ENCODE results near the gene NAV3.

NAV3 gene

GRCh38 chr12:77847060-77847541, 16.4 kb downstream of the NAV3 start:
- no peak for DNase-seq

- DNase-seq = no peak
Measured at GRCh38 chr12:77847680-77848431, 17.2 kb downstream of the NAV3 start.

DNA sequence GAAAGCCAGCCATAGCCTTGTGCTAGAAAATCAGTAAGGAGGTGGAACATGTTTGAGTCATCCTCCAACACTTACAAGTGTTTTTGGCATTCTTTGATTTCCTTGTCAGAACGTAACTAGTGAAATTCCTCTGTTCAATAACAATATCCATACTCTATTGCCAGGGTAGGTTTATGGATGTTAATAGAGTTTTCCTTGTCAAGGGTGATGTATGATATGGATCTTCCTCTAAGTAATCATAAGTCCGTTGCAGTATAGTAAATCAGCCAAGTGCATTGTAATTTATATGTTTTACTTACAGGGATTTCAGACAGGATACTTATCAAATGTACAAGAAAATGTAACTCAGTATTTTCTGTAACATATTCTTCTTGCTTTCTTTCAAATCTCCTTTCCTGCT, 19.4 kb downstream of the NAV3 start:
- DNase-seq = no peak

DNA sequence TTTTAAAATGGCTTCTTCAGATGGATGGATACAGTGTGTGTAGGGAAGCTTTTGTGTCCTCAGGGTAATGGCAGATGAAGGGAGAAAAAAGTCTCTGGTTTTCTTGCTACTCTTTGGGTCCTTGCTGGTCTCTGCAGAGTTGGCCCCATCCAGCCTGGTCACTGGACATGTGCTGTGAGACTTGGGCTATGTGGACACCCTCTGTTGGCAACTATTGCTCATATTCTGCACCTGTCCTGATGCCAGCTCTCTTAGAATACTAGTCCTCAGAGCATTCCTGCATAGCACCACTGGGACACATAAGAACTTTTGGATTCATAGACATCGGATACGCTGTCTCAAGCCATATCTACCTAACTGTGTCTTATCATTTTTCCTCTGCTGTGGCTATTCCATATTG, 20.0 kb downstream of the NAV3 start:
- no peak for DNase-seq

- no peak for DNase-seq
Measured at GRCh38 chr12:77855548-77855947, 24.9 kb downstream of the NAV3 start.

- no peak for DNase-seq
Measured at GRCh38 chr12:77861317-77861716, 30.6 kb downstream of the NAV3 start.

DNA sequence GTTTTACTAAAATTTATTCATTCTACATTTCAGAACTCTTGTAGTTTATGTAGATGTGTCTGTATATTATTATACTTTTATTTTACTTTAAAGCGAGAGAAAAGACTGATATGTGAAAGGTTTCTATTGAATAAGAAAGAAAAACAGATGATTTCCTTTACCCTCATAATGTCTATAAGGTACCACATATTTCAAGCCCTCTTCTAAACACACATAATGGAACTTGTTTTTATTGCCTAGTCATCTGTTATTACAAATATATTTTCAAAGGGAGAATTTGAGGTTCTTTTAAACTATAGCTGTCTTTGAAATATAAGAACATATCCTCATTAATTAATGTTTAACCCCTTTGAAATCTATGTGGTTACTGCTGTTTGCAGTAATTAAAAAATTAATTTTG, 34.5 kb downstream of the NAV3 start:
- DNase-seq = no peak

GRCh38 chr12:77878901-77879300, 48.2 kb downstream of the NAV3 start:
- no peak for DNase-seq

DNA sequence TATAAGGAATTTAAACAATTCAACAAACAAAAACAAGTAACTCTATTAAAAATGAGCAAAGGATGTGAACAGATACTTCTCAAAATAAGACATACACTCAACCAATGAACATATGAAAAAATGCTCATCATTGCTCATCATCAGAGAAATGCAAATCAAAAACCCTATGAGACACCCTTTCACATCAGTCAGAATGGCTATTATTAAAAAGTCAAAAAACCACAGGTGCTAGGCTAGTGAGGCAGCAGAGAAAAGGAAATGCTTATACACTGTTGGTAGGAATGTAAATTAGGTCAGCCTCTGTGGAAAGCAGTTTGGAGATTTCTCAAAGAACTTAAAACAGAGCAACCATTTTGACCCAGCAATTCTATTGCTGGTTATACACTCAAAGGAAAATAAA, 52.0 kb downstream of the NAV3 start:
- no peak for DNase-seq

DNA sequence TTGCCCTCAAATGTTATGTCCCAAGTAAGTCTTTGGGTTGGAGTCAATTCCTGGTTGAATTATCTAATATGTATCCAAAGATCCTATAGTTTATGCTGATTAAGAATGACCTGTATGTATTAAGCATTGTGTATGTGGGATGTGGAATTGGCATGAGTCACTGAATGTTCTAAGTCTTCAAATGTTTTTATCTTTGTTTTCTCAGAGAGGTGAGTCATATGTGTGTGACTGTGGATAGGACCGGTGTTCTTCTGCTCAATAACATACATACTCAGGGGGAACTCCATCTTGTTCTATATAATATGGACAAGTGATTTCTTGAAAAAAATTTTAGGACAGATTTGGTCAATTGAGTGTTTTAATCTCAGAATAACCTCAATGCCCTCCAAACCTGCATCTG, 57.9 kb downstream of the NAV3 start:
- no peak for DNase-seq

DNA sequence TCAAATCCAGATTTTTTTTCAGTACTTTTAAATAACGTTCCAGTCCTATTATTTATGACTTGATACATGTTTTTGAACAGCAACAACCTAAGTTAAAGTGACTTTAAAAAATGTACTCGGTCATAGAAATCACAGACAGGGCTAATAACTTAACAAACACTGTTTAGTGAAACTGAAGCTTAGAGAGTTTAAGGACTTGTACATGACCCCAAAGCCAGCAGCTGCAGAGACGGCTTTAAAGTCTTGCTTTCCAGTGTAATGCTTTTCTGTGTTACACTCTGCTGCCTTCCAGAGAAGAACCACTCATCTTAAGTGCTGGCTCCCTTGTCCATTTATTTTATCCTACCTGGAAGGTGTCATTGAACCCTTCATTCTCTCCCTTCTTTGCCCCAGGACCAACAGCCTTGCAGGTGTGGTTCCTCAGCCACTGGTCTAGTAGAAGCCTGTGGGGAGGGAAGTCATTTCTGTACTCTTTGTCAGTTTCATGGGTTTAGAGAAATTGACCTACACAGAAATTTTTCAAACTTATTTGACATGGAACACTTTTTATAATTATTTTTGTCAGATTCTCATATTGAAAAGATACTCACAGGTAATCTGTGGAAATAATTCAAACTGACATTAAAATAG, 60.9 kb downstream of the NAV3 start:
- no peak for DNase-seq

- DNase-seq = no peak
Measured at GRCh38 chr12:77893918-77894317, 63.2 kb downstream of the NAV3 start.

DNA sequence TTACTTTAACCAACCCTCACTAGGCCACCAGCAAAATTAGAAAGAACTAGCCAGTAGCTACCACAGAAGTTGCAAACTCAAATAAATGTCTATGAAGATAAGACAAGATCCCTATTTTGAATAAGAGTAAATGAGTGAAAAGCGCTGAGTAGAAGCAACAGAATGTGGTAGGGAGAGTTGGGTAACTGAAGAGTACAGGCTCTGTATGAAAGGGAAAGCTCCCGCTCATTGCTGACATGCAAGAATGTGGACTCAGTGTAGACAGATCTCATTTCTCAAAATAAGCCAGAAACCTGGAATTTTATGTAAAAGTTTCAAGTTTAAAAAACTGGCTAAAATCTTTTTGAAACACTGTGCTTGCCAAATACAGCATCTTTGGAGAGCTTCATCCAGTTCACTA, 63.9 kb downstream of the NAV3 start:
- no peak for DNase-seq

GRCh38 chr12:77895699-77896098, 65.0 kb downstream of the NAV3 start:
- no peak for DNase-seq

DNA sequence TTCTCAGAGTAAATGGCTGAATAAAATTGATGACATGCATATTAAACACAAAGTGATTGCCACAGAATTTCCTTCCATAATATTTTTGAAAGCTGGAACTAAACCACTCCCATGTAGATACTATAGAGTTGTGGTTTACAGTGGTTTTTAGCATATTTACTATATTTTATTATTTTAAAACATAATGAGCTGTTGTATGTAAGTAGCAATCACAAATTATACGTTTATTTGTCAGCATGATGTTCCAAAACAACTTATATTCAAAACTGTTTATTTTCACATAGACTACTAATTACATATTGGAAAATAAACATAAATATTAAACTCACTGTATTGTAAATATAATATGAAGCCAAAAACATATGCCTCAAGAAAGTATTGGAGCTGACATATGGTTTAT, 77.2 kb downstream of the NAV3 start:
- DNase-seq = no peak

DNA sequence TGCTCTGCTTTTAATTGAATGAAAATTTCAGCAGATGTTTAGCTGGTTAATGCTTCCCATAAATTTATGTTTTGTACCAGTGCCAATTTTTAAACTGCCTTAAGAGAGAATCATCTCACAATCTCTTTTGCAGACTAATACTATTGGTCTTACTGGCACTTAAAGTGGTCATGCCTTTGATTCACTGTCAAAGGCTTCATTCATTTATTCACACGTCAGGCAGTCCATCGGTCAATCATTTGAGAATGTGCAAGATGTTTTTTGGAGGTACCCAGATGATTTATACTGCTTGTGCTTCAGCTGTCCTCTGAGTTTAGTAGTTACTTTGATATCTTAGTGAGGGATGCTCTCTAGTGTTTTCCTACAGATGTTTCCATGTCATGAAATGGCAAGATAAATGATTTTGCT, 83.4 kb downstream of the NAV3 start:
- no peak for DNase-seq

GRCh38 chr12:77915071-77915600, 84.4 kb downstream of the NAV3 start:
- DNase-seq = no peak

- no peak for DNase-seq
Measured at GRCh38 chr12:77916276-77916675, 85.6 kb downstream of the NAV3 start.

- no peak for DNase-seq
Measured at GRCh38 chr12:77918046-77918445, 87.4 kb downstream of the NAV3 start.

DNA sequence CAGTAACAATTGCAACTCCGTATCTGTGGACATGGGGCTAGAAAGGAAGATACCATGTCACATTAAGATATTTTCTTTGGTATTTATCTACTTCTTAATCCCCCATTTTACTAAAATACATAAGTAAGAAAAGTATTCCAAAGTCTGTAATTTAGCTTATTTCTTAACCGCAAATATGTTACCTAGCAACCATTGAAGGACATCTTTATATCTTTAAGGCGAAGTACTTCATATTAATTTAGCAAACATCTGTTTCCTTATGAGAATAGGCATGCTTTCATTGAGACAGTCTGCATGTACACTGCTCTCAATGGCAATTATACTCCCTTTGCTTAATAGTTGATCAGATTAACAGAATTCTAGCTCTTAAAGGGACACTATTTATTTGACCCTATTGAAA, 88.8 kb downstream of the NAV3 start:
- no peak for DNase-seq

GRCh38 chr12:77923882-77924281, 93.2 kb downstream of the NAV3 start:
- DNase-seq = no peak

DNA sequence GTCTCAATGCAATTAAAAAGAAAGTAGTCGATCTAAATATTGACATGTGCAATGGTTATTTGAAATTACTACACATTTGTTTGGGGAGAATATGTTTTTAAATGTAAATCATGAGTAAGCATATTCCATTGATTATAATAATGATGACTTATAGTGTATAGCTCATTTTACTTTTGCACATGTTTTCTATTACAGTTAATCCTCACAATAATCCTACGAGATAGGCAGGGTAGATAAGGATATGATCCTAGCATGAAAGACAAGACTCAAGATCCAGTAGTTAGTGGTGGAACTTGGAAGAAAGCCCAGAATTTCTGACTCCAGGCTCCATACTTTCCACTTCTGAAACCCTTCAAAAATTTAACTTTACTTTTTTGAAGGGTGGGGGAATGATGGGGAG, 94.0 kb downstream of the NAV3 start:
- no peak for DNase-seq

DNA sequence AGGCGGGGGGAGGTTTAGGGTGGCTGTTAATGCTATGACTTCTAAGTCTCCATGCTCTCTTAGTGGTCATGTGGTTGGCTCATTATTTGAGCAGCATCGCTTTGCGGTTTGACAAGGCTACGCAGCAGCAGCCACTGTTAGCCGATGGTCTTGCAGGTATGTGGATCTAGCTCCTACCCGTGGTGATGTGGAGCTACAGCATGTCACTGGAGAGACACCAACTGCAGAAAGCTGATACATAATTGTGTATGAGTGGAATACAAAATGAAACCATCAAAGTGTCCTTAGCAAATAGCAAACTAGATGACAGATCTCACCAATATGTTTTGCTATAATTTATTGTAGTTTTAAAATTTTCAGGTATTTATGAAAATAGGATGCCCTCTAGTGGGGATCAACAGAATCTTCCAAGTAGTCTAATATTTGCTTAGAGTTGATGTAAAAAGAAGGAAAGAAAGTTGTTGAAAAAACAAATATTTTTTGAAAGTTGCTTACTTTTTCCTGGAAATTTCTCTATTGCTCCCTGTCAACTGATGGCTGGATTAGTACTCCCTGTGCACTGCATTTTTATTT, 94.9 kb downstream of the NAV3 start:
- DNase-seq = no peak

DNA sequence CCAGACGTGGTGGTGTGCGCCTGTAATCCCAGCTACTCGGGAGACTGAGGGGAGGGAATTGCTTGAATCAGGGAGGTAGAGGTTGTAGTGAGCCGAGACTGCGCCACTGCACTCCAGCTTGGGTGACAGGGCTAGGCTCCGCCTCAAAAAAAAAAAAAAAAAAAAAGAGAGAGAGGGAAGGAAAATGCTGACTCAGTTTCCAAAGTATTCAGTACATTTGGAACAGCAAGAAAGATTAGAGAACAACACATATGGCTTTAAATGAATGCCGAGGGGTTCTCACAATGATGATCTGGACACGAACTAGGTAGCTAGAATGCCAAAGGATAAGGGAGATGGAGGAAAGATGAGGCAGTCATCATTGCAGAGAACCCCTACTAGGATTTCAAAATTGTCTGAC, 97.4 kb downstream of the NAV3 start:
- no peak for DNase-seq

All from effector CD4-positive, alpha-beta T cell (primary cell).